Upper lobe of right lung (tissue), 1 donor: Measurements from ENCODE around the gene ARHGAP15. TPM values are rescaled to one million over a fixed set of nuclear protein-coding genes. Genes with fewer than 3 reads are reported as not detected.

ENCODE experiments used
- ATAC-seq: fragments of 200-7000 bp; cut with Tn5 transposase; one replicate; pipeline ENCODE4 v1.9.1; 2020; ENCODE audit warnings: mild to moderate bottlenecking, moderate library complexity
- DNase-seq: peaks from one replicate; pipeline ENCODE4 v3.0.0-alpha.2; 2020
- H3K27ac ChIP-seq: fragments of 200-600 bp; one replicate; pipeline ENCODE4 v1.8.0; 2022
- H3K27me3 ChIP-seq: fragments of 200-600 bp; one replicate; pipeline ENCODE4 v1.8.0; 2022; ENCODE audit warnings: mild to moderate bottlenecking
- H3K36me3 ChIP-seq: fragments of 200-600 bp; one replicate; pipeline ENCODE4 v1.8.0; 2022
- H3K4me1 ChIP-seq: fragments of 200-600 bp; one replicate; pipeline ENCODE4 v1.8.0; 2022
- H3K4me3 ChIP-seq: fragments of 200-600 bp; one replicate; pipeline ENCODE4 v1.8.0; 2022; ENCODE audit warnings: mild to moderate bottlenecking
- H3K9me3 ChIP-seq: fragments of 200-600 bp; one replicate; pipeline ENCODE4 v1.8.0; 2022
- intact Hi-C: fragments of 100-400 bp; cut with DNase I; formaldehyde crosslinking; loops from one replicate; pipeline ENCODE4 v1.11.0; 2022
- total RNA-seq: library from RNA; stranded (reverse); fragmentation: NEBNext Ultra II Directional; extraction: Animal tissue kit (Norgen Biotek cat#: 25700); gene quantifications from one replicate; pipeline ENCODE4 v1.2.1, GENCODE V29; 2021
- TF ChIP-seq, protein P1 (sequence below): fragments of 200-600 bp; IDR thresholded peaks from one replicate; pipeline ENCODE4 v1.8.0; 2022; ENCODE audit warnings: antibody characterized with exemption
- donor health status: DM: no; HTN: yes; CAD: no; lungs with severe emphysema.

ARHGAP15 gene
- total RNA-seq, 1 donor from 2014 or later: 19.2 TPM

DNA sequence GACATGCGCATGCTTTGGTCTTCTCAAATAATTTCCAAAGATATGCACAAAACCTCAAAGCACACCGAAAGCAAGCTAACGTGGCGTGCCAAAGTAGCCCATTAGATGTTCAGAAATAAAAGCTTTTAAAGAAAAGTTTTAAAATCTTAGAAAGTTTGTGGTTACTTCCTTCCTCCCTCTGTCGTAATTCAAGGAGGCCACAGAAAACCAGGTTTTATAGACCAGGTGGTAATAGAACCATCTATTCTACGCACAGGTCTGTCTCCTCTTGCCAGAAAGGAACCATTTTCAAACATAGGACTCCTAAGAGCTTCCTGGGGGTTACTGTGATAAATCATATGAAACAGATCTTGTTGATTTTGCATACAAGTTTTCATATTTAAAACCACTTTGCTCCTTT lies 487.2 kb downstream of the ARHGAP15 start:
- intact Hi-C loops: no loop called here
- H3K9me3 ChIP-seq: no peaks in the 10 kb centered on the region

DNA sequence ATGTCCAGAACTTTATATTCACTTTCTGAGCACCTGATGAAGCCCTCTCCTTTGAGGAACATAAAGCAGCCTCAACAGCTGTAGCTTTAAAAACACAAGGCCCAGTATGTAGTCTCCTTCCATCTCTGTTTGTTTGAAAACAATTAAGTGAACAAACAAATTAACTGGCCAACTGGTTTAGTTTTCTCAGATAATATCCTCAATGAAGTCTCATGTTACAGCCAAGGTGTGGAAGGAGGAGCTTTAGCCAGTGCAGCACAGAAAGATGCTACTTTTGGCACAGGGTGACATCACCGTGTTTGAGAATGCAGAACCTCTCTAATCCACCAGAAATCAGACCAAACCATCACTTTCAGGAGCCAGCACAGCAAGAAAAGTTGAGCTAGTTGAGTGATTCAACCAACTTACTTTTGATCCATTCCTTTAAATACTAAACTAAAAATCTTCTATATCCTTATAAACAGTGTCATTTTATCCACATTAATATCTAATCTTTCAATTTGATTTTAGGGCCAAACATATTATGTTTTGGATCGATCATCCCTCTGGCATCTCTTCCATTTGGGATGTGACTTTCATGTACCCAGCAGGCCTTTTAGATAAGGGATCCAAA lies 488.7 kb downstream of the ARHGAP15 start:
- ATAC-seq: no peak
- Histone ChIP-seq H3K4me3 (no peak overlapping the region), H3K9me3 (no peaks in the 10 kb centered on the region), H3K36me3 (no peaks in the 10 kb centered on the region), H3K27me3 (no peaks in the 10 kb centered on the region), H3K27ac (no peak overlapping the region), H3K4me1 (no peaks in the 10 kb centered on the region)
- TF ChIP-seq, protein P1, sequence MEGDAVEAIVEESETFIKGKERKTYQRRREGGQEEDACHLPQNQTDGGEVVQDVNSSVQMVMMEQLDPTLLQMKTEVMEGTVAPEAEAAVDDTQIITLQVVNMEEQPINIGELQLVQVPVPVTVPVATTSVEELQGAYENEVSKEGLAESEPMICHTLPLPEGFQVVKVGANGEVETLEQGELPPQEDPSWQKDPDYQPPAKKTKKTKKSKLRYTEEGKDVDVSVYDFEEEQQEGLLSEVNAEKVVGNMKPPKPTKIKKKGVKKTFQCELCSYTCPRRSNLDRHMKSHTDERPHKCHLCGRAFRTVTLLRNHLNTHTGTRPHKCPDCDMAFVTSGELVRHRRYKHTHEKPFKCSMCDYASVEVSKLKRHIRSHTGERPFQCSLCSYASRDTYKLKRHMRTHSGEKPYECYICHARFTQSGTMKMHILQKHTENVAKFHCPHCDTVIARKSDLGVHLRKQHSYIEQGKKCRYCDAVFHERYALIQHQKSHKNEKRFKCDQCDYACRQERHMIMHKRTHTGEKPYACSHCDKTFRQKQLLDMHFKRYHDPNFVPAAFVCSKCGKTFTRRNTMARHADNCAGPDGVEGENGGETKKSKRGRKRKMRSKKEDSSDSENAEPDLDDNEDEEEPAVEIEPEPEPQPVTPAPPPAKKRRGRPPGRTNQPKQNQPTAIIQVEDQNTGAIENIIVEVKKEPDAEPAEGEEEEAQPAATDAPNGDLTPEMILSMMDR: no peak
- no peak for DNase-seq
- intact Hi-C loops: no loop called here

More for the DNA sequence above, 487.2 kb downstream of the ARHGAP15 start:
- DNase-seq: no peak
- TF ChIP-seq, protein P1: no peak
- H3K4me3 ChIP-seq: no peak overlapping the region
- no peaks in the 10 kb centered on the region for H3K27me3 ChIP-seq
- H3K36me3 ChIP-seq: no peaks in the 10 kb centered on the region
- no peak for ATAC-seq
- H3K4me1 ChIP-seq: no peaks in the 10 kb centered on the region
- no peak overlapping the region for H3K27ac ChIP-seq

DNA sequence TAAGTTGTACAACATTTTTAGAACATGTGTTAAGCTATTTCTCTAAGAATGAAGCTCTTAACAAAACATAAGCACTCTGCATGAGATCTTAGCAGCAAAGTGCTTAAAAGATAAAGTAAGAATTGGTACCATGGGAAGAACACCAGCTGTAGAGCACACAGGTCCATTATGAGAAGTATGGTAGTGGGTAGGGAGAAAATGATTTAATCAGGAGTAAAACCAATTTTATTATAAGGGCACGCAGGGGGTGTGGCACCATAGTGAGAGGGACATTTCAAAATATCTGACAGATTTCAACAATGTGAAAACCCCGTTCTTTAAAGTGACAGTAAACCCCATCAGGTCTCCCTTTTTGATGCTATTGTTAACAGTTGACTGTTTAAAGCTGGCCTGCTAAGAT lies 492.9 kb downstream of the ARHGAP15 start:
- no peak for ATAC-seq
- intact Hi-C loops: no loop called here
- no peak for DNase-seq
- no peaks in the 10 kb centered on the region for H3K36me3 ChIP-seq
- H3K27me3 ChIP-seq: no peaks in the 10 kb centered on the region
- no peaks in the 10 kb centered on the region for H3K9me3 ChIP-seq
- TF ChIP-seq, protein P1: no peak
- no peak overlapping the region for H3K27ac ChIP-seq
- H3K4me1 ChIP-seq: no peaks in the 10 kb centered on the region
- H3K4me3 ChIP-seq: no peak overlapping the region

DNA sequence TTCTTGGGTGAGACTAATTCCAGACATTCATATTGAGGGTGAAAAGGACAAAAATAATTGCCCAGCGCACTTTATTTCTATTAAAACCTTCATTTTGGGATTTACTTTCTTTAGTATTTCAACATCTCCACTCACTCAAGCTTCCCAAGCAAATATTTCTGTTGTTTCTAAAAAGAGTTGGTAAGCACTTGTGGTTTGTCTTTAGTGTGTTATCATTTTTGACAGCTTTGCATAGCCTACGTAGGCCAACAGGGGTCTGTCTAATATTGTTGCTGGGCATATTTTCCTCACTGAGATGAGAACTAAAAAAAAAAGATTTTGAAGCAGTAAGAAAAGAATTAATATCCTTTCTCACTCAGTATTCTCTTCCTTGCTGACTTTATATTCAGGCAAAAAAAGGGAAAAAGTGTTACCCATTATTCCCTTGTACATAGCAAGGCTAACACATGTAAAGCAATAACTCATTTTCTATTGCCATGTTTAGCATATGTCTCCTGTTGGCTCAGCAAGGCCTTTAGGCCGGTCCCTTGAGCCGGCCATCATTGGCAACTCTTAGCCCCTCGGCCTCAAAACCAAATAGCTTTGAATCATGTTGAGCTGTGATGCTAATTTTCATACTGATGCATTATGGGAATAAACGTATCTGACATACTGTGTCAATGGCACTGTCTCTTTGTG lies 494.2 kb downstream of the ARHGAP15 start:
- Histone ChIP-seq H3K9me3 (no peaks in the 10 kb centered on the region), H3K4me3 (no peak overlapping the region), H3K36me3 (no peaks in the 10 kb centered on the region), H3K27ac (no peak overlapping the region), H3K4me1 (no peaks in the 10 kb centered on the region), H3K27me3 (no peaks in the 10 kb centered on the region)
- TF ChIP-seq, protein P1: no peak
- no peak for DNase-seq
- intact Hi-C loops: no loop called here
- no peak for ATAC-seq

DNA sequence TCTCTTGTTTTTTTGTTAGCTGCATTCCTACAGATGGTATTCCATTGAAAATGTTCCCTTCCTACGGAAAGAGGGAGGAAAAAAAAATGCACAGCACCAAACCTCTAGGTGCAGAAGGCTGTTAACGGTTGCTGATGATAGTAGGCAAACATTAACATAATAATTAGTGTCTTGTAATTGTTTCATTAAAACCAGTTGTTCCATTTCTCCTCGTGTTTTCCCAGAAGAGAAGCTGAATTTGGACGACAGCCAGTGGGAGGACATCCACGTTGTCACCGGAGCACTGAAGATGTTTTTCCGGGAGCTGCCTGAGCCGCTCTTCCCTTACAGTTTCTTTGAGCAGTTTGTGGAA lies 494.7 kb downstream of the ARHGAP15 start:
- TF ChIP-seq, protein P1: no peak

More for the DNA sequence above, 494.7 kb downstream of the ARHGAP15 start:
- Histone ChIP-seq H3K9me3 (no peaks in the 10 kb centered on the region), H3K36me3 (no peaks in the 10 kb centered on the region), H3K4me3 (no peak overlapping the region), H3K27ac (no peak overlapping the region), H3K4me1 (no peaks in the 10 kb centered on the region), H3K27me3 (no peaks in the 10 kb centered on the region)
- DNase-seq (no peak), ATAC-seq (no peak)
- intact Hi-C loops: no loop called here
